Neural cell (in vitro differentiated cells): ENCODE data around the gene TPGS1.

Source experiments
- CTCF ChIP-seq: fragments of 450-650 bp; IDR thresholded peaks from 2 replicates; pipeline ENCODE4 v1.5.1; 2014; ENCODE audit warnings: antibody characterized with exemption, mild to moderate bottlenecking, moderate library complexity; ENCODE audit not compliant: poor library complexity, severe bottlenecking
- EP300 ChIP-seq: fragments of 450-650 bp; conservative IDR thresholded peaks from 2 replicates; pipeline ENCODE4 v1.6.1; 2014; ENCODE audit warnings: antibody characterized with exemption, mild to moderate bottlenecking, moderate library complexity; ENCODE audit not compliant: poor library complexity, severe bottlenecking
- EZH2 ChIP-seq: fragments of 200-600, 300-800 bp; shearing (Covaris generic), sonication (generic); IDR thresholded peaks from 2 replicates; pipeline ENCODE4 v1.6.1; 2014; ENCODE audit warnings: antibody characterized with exemption, low read length, borderline replicate concordance, mild to moderate bottlenecking; ENCODE audit not compliant: insufficient read depth, poor library complexity, severe bottlenecking
- POLR2AphosphoS5 ChIP-seq: IDR thresholded peaks from 2 replicates; pipeline ENCODE4 v1.6.1; 2012
- REST ChIP-seq: IDR thresholded peaks from 2 replicates; pipeline ENCODE4 v1.6.1; 2012; ENCODE audit warnings: borderline replicate concordance
- SMC3 ChIP-seq: fragments of 450-650 bp; conservative IDR thresholded peaks from 2 replicates; pipeline ENCODE4 v1.6.1; 2014; ENCODE audit warnings: antibody characterized with exemption, mild to moderate bottlenecking, moderate library complexity; ENCODE audit not compliant: poor library complexity
- TAF1 ChIP-seq: IDR thresholded peaks from 2 replicates; pipeline ENCODE4 v1.6.1; 2012; ENCODE audit warnings: low read depth

- TF ChIP-seq POLR2AphosphoS5 (no peak), SMC3 (no peak), CTCF (no peak), EZH2 (no peak), TAF1 (no peak), EP300 (no peak), REST (no peak)
Observed at GRCh38 chr19:514166-514663, 6.9 kb downstream of the TPGS1 start.
